Measurements from ENCODE around the gene PCDH12.

PCDH12 gene

GRCh38 chr5:141958113-141958512, at the start of gene PCDH12:
PCDH12 (minus strand) TSS chr5:141958202; CDS start chr5:141957851, 351 bp downstream.
- DNase-seq (ENCODE audit: low read depth), result no peak

- no peak for DNase-seq (ENCODE audit: low read depth)
These were observed 49.2 kb upstream of the PCDH12 start for GRCh38 chr5:142007237-142007544.

- no peak for DNase-seq (ENCODE audit: low read depth)
These were observed 48.6 kb upstream of the PCDH12 start for GRCh38 chr5:142006363-142007236.

- no peak for DNase-seq (ENCODE audit: low read depth)
These were observed 45.3 kb upstream of the PCDH12 start for GRCh38 chr5:142003266-142003800.

GRCh38 chr5:142000704-142001484, 42.9 kb upstream of the PCDH12 start:
- DNase-seq (ENCODE audit: low read depth), result no peak

- DNase-seq (ENCODE audit: low read depth), result no peak
These were observed 42.2 kb upstream of the PCDH12 start for GRCh38 chr5:142000173-142000572.

- no peak for DNase-seq (ENCODE audit: low read depth)
These were observed 39.5 kb upstream of the PCDH12 start for GRCh38 chr5:141997358-141997960.

- no peak for DNase-seq (ENCODE audit: low read depth)
These were observed 37.7 kb upstream of the PCDH12 start for GRCh38 chr5:141995656-141996055.

- DNase-seq (ENCODE audit: low read depth), result no peak
These were observed 36.6 kb upstream of the PCDH12 start for GRCh38 chr5:141994511-141995136.

GRCh38 chr5:141992349-141992963, 34.5 kb upstream of the PCDH12 start:
- DNase-seq (ENCODE audit: low read depth), result peak; percentile 81

GRCh38 chr5:141989720-141990119, 31.7 kb upstream of the PCDH12 start:
- no peak for DNase-seq (ENCODE audit: low read depth)

- DNase-seq (ENCODE audit: low read depth), result no peak
These were observed 28.1 kb upstream of the PCDH12 start for GRCh38 chr5:141986072-141986471.

- DNase-seq (ENCODE audit: low read depth), result no peak
These were observed 24.6 kb upstream of the PCDH12 start for GRCh38 chr5:141982626-141983025.

- no peak for DNase-seq (ENCODE audit: low read depth)
These were observed 20.4 kb upstream of the PCDH12 start for GRCh38 chr5:141978389-141978788.

- no peak for DNase-seq (ENCODE audit: low read depth)
These were observed 18.2 kb upstream of the PCDH12 start for GRCh38 chr5:141976176-141976575.

- no peak for DNase-seq (ENCODE audit: low read depth)
These were observed 16.0 kb upstream of the PCDH12 start for GRCh38 chr5:141973871-141974595.

GRCh38 chr5:141969783-141970771, 12.1 kb upstream of the PCDH12 start:
- DNase-seq (ENCODE audit: low read depth), result no peak

GRCh38 chr5:141968914-141969608, 11.1 kb upstream of the PCDH12 start, which contains the start of gene RNF14:
RNF14 (plus strand) TSS chr5:141969105; CDS start chr5:141973589, 4,484 bp downstream.
- DNase-seq (ENCODE audit: low read depth), result peak; percentile 78

GRCh38 chr5:141966963-141967333, 8.9 kb upstream of the PCDH12 start:
- no peak for DNase-seq (ENCODE audit: low read depth)
